Astrocyte (in vitro differentiated cells and primary cell): ENCODE results near the gene MTURN. TPM values are rescaled to one million over a fixed set of nuclear protein-coding genes. Genes with fewer than 3 reads are reported as not detected.

Source experiments
- DNase-seq: peaks from one replicate; pipeline ENCODE4 v3.0.0-alpha.2; 2010; ENCODE audit warnings: low read depth
- FAIRE-seq: peaks from 2 replicates; lab custom pipeline; 2011; peaks lifted over from hg19 to GRCh38; lab: Jason Lieb, UNC
- H2AFZ ChIP-seq: 2 replicates; pipeline ENCODE4 v1.6.0; 2012; ENCODE audit warnings: low read depth, low read length, inconsistent platforms
- H3K27ac ChIP-seq: 2 replicates; pipeline ENCODE4 v1.5.1; 2011; ENCODE audit warnings: low read depth, low read length, inconsistent platforms
- H3K27me3 ChIP-seq: 2 replicates; pipeline ENCODE4 v1.6.0; 2011; ENCODE audit warnings: low read length, inconsistent platforms; ENCODE audit not compliant: insufficient read depth
- H3K36me3 ChIP-seq: 2 replicates; pipeline ENCODE4 v1.5.1; 2011; ENCODE audit warnings: low read length, inconsistent platforms; ENCODE audit not compliant: insufficient read depth
- H3K4me1 ChIP-seq: 2 replicates; pipeline ENCODE4 v1.5.1; 2011; ENCODE audit warnings: low read length, inconsistent platforms; ENCODE audit not compliant: insufficient read depth
- H3K4me2 ChIP-seq: 2 replicates; pipeline ENCODE4 v1.6.0; 2012; ENCODE audit warnings: low read length, inconsistent platforms
- H3K4me3 ChIP-seq: 2 replicates; pipeline ENCODE4 v1.5.1; 2011; ENCODE audit warnings: low read depth, mild to moderate bottlenecking, low read length, inconsistent platforms; ENCODE audit not compliant: insufficient read depth
- H3K79me2 ChIP-seq: 2 replicates; pipeline ENCODE4 v1.6.0; 2012; ENCODE audit warnings: mild to moderate bottlenecking, low read length, inconsistent platforms; ENCODE audit not compliant: insufficient read depth
- H3K9ac ChIP-seq: 2 replicates; pipeline ENCODE4 v1.6.0; 2012; ENCODE audit warnings: mild to moderate bottlenecking, low read length, inconsistent platforms
- H3K9me3 ChIP-seq: 2 replicates; pipeline ENCODE4 v1.5.1; 2012; ENCODE audit warnings: low read depth, mild to moderate bottlenecking, low read length, inconsistent platforms; ENCODE audit not compliant: insufficient read depth
- H4K20me1 ChIP-seq: 2 replicates; pipeline ENCODE4 v1.6.0; 2012; ENCODE audit warnings: low read length, inconsistent platforms; ENCODE audit not compliant: insufficient read depth
- H3K27ac Mint-ChIP-seq: one replicate; pipeline ENCODE4 v1.8.0; 2021; ENCODE audit warnings: mild to moderate bottlenecking, mixed read lengths; ENCODE audit not compliant: unreplicated experiment
- H3K27me3 Mint-ChIP-seq: one replicate; pipeline ENCODE4 v1.8.0; 2021; ENCODE audit warnings: low read depth, mixed read lengths; ENCODE audit not compliant: unreplicated experiment
- H3K36me3 Mint-ChIP-seq: one replicate; pipeline ENCODE4 v1.8.0; 2021; ENCODE audit warnings: low read depth, mixed read lengths; ENCODE audit not compliant: unreplicated experiment
- H3K4me1 Mint-ChIP-seq: one replicate; pipeline ENCODE4 v1.8.0; 2021; ENCODE audit warnings: low read depth, mixed read lengths; ENCODE audit not compliant: unreplicated experiment
- H3K4me3 Mint-ChIP-seq: one replicate; pipeline ENCODE4 v1.8.0; 2021; ENCODE audit warnings: mild to moderate bottlenecking, moderate library complexity, mixed read lengths; ENCODE audit not compliant: unreplicated experiment
- H3K9me3 Mint-ChIP-seq: one replicate; pipeline ENCODE4 v1.8.0; 2021; ENCODE audit warnings: mild to moderate bottlenecking, mixed read lengths; ENCODE audit not compliant: unreplicated experiment
- CTCF ChIP-seq: IDR thresholded peaks from 2 replicates; pipeline ENCODE4 v1.5.1; 2011; ENCODE audit warnings: low read depth, mild to moderate bottlenecking, inconsistent platforms, low read length, moderate library complexity; ENCODE audit not compliant: insufficient read depth
- EZH2 ChIP-seq: IDR thresholded peaks from 2 replicates; pipeline ENCODE4 v1.6.1; 2012; ENCODE audit warnings: mild to moderate bottlenecking, low read length, inconsistent platforms; ENCODE audit not compliant: insufficient read depth
- total RNA-seq: library from RNA; stranded (reverse); gene quantifications from 2 replicates; pipeline ENCODE4 v1.2.1, GENCODE V29; 2021

The MTURN gene
- total RNA-seq, 1 donor from 2014 or later = 9.3 TPM

DNA sequence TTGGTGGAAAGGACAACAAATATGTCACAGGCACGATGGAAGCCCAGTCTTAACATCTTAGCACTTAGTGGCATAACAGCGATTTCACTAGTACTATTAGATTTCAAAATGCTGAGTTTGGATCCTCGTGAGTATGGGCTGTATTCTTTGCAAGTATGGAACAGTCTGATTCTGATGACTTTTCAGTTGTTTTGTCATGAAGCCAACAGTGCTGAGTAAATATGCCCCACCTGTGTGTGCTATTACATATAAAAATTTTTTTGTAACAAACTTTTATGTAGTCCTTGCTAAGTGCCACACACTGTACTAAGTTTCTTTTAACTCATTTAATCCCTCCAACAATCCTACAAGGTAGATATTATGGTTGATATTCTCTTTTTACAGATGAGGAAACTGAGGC is 30.8 kb downstream of the MTURN start:
- TF ChIP-seq CTCF = no peak
- TF ChIP-seq EZH2 = no peak
- H3K4me3 ChIP-seq = no peak overlapping the region
- H3K36me3 ChIP-seq = no peaks in the 10 kb centered on the region
- H3K27ac ChIP-seq = no peak overlapping the region
- H3K4me2 ChIP-seq = no peak overlapping the region
- peaks cover 6% of the 10 kb centered on the region for H3K36me3 Mint-ChIP-seq
- peak overlapping the region; percentile 17 for H3K4me3 Mint-ChIP-seq
- H3K79me2 ChIP-seq = no peaks in the 10 kb centered on the region
- peaks cover 33% of the 10 kb centered on the region for H3K4me1 ChIP-seq
- no peak overlapping the region for H3K9ac ChIP-seq
- DNase-seq (no peak), FAIRE-seq (no peak)
- H2AFZ ChIP-seq = no peak overlapping the region
- no peaks in the 10 kb centered on the region for H3K9me3 Mint-ChIP-seq
- no peaks in the 10 kb centered on the region for H3K9me3 ChIP-seq
- no peaks in the 10 kb centered on the region for H4K20me1 ChIP-seq
- H3K27me3 ChIP-seq = peaks cover 5% of the 10 kb centered on the region
- H3K4me1 Mint-ChIP-seq = peaks cover 40% of the 10 kb centered on the region
- H3K27ac Mint-ChIP-seq = no peak overlapping the region
- H3K27me3 Mint-ChIP-seq = peaks cover 6% of the 10 kb centered on the region

DNA sequence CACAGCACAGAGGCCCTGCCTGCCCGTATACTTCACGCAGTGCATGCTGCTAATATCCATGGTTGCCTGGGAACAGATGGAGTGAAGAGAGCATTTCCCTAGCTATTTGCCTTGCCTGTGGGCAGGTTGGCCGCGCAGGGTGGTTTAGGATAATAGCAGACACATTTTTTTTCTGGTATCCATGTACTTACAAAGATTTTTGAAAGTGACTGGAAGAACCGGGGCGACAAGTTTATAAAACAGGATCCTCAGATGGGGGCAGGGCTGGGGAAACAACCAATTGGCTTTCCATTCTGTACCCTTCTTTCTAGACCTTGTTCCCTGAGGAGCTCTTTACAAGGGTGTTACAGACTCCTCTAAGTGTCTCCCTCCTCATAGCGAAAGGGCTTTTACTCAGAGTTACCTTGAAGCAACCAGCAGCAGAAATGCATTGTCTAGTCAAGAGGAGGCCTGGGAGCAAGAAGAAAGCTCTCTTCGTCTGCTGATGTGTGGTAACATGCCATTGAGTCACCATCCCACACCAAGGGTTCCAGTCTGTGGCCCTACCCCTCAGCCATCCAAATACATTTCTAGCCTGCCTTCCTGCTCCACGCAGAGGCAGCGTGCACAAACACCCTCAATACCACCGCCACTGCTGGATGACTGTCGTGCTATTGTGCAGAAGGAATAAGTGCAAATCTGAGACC is 31.5 kb downstream of the MTURN start:
- Histone ChIP-seq H2AFZ (no peak overlapping the region), H3K27me3 (peaks cover 5% of the 10 kb centered on the region), H3K36me3 (no peaks in the 10 kb centered on the region), H3K4me1 (peaks cover 33% of the 10 kb centered on the region), H4K20me1 (no peaks in the 10 kb centered on the region), H3K79me2 (no peaks in the 10 kb centered on the region), H3K4me3 (no peak overlapping the region), H3K4me2 (no peak overlapping the region), H3K9ac (no peak overlapping the region), H3K27ac (no peak overlapping the region), H3K9me3 (no peaks in the 10 kb centered on the region)
- Mint-ChIP-seq H3K36me3 (peaks cover 9% of the 10 kb centered on the region), H3K9me3 (no peaks in the 10 kb centered on the region), H3K4me1 (peaks cover 40% of the 10 kb centered on the region), H3K4me3 (no peak overlapping the region), H3K27me3 (peaks cover 6% of the 10 kb centered on the region), H3K27ac (peak overlapping the region; percentile 21)
- TF ChIP-seq CTCF (no peak), EZH2 (no peak)
- no peak for FAIRE-seq
- no peak for DNase-seq

DNA sequence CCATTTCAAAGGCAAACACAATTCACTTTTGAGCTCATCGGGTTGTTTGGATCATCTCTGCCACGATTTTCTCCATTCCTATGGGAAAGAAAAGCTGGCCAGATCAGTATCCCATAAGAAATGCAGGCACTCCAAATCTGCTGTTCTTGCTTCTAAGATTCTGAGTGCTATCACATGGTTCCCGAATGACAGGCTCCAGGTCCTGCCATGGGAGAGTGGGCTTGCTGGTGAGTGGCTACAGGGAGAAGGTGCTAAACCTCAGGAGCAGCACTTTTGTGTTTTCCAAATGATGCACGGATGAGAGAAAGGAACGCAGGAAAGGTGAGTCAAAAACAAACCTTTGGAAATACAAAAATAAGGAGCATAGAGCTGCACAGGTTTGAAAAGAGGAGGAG is 32.1 kb downstream of the MTURN start:
- Mint-ChIP-seq H3K9me3 (no peaks in the 10 kb centered on the region), H3K27ac (no peak overlapping the region), H3K4me3 (no peak overlapping the region), H3K27me3 (peaks cover 6% of the 10 kb centered on the region), H3K4me1 (peaks cover 40% of the 10 kb centered on the region), H3K36me3 (peaks cover 9% of the 10 kb centered on the region)
- Histone ChIP-seq H3K4me2 (no peak overlapping the region), H3K79me2 (no peaks in the 10 kb centered on the region), H3K9me3 (no peaks in the 10 kb centered on the region), H4K20me1 (no peaks in the 10 kb centered on the region), H3K4me1 (peaks cover 33% of the 10 kb centered on the region), H3K27me3 (peaks cover 5% of the 10 kb centered on the region), H3K36me3 (no peaks in the 10 kb centered on the region), H3K27ac (no peak overlapping the region), H3K9ac (no peak overlapping the region), H2AFZ (no peak overlapping the region), H3K4me3 (no peak overlapping the region)
- DNase-seq = no peak
- TF ChIP-seq CTCF (no peak), EZH2 (no peak)
- no peak for FAIRE-seq
